ENCODE data around the gene GABPB1. TPM values are rescaled to one million over a fixed set of nuclear protein-coding genes. Genes with fewer than 3 reads are reported as not detected.

The GABPB1 gene
- total and polyA plus RNA-seq, 10 of the 15 experiments (the other 5 are each of a cell fraction or from before 2014, with no cell fraction given): 13.9 to 48.2 (median 39.8) TPM

DNA sequence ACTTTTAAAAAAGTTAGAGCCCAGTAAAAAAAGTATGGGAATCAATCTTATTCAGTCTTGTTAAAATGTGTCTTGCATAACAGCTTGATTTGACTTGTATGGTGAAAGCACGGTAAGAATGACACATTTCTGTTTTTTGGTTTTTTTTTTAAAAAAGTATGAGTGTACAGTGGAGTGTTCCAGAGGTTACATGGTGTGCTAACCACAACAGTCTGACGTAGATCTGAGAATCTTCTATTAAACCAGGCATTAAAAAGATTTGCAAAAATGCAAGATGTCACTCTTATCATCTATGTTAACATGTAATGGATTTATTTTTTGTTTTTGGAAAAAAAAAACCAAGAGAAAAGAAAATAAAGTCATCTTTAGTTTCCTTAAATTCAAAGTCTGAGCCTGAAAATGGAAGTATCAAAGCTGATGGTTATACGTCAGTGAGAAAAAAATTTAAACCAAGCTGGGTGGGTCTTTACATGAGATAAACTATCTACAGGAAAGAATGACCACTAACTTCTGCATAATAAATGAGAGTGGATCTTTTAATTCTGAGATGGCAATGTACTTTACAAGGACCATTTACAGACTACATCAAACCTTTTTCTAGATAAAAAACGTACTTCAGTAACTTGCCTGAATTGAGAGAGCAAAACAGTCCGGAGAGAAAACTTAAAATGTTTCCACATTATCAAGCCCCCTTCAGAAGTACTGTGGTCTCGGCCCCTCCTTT, 1.6 kb downstream of the GABPB1 start (continued):
- TF ChIP-seq, protein P1, sequence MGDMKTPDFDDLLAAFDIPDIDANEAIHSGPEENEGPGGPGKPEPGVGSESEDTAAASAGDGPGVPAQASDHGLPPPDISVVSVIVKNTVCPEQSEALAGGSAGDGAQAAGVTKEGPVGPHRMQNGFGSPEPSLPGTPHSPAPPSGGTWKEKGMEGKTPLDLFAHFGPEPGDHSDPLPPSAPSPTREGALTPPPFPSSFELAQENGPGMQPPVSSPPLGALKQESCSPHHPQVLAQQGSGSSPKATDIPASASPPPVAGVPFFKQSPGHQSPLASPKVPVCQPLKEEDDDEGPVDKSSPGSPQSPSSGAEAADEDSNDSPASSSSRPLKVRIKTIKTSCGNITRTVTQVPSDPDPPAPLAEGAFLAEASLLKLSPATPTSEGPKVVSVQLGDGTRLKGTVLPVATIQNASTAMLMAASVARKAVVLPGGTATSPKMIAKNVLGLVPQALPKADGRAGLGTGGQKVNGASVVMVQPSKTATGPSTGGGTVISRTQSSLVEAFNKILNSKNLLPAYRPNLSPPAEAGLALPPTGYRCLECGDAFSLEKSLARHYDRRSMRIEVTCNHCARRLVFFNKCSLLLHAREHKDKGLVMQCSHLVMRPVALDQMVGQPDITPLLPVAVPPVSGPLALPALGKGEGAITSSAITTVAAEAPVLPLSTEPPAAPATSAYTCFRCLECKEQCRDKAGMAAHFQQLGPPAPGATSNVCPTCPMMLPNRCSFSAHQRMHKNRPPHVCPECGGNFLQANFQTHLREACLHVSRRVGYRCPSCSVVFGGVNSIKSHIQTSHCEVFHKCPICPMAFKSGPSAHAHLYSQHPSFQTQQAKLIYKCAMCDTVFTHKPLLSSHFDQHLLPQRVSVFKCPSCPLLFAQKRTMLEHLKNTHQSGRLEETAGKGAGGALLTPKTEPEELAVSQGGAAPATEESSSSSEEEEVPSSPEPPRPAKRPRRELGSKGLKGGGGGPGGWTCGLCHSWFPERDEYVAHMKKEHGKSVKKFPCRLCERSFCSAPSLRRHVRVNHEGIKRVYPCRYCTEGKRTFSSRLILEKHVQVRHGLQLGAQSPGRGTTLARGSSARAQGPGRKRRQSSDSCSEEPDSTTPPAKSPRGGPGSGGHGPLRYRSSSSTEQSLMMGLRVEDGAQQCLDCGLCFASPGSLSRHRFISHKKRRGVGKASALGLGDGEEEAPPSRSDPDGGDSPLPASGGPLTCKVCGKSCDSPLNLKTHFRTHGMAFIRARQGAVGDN (IDR thresholded peaks at IDR 0.05): no peak
- TF ChIP-seq RUNX3 (IDR thresholded peaks at IDR 0.05; ENCODE audit: low read length): peak; percentile 84
- peak; percentile 75 for TF ChIP-seq ATF7 (IDR thresholded peaks at IDR 0.05; ENCODE audit: low read depth)
- TF ChIP-seq EGR1 (IDR thresholded peaks at IDR 0.05; ENCODE audit: borderline replicate concordance in 1 of 2, low read depth in 2 of 2, low read length in 2 of 2): no peak
- TF ChIP-seq TCF7 (IDR thresholded peaks at IDR 0.05; ENCODE audit: borderline replicate concordance): no peak
- TF ChIP-seq, protein P2, sequence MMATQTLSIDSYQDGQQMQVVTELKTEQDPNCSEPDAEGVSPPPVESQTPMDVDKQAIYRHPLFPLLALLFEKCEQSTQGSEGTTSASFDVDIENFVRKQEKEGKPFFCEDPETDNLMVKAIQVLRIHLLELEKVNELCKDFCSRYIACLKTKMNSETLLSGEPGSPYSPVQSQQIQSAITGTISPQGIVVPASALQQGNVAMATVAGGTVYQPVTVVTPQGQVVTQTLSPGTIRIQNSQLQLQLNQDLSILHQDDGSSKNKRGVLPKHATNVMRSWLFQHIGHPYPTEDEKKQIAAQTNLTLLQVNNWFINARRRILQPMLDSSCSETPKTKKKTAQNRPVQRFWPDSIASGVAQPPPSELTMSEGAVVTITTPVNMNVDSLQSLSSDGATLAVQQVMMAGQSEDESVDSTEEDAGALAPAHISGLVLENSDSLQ (IDR thresholded peaks at IDR 0.05): peak; percentile 65
- TF ChIP-seq NFIC (IDR thresholded peaks at IDR 0.05; ENCODE audit: low read depth, low read length): peak; percentile 68

Measured in GM12878 (cell line).